Measurements from ENCODE around the gene HDAC8.

DNA sequence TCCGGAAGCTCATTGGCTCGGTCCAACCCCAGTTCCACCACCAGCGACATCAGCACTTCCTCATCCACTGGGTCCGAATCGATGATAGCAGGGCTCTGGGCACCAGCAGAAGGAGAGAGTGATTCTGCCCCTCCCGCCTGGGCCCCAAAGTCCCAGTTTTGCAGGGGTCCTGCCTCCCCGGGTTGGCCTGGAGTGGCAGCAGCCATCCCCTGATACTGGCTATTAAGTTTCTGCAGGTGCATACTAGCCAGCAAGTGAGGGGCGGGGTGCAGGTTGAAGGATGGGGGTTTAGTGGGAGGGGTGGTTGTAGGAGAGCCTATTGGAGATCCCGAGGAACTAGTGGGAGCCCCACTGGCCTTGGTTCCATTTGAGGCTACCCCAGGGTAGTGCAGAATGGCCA, 270.9 kb downstream of the HDAC8 start:
- TF ChIP-seq, protein P1, sequence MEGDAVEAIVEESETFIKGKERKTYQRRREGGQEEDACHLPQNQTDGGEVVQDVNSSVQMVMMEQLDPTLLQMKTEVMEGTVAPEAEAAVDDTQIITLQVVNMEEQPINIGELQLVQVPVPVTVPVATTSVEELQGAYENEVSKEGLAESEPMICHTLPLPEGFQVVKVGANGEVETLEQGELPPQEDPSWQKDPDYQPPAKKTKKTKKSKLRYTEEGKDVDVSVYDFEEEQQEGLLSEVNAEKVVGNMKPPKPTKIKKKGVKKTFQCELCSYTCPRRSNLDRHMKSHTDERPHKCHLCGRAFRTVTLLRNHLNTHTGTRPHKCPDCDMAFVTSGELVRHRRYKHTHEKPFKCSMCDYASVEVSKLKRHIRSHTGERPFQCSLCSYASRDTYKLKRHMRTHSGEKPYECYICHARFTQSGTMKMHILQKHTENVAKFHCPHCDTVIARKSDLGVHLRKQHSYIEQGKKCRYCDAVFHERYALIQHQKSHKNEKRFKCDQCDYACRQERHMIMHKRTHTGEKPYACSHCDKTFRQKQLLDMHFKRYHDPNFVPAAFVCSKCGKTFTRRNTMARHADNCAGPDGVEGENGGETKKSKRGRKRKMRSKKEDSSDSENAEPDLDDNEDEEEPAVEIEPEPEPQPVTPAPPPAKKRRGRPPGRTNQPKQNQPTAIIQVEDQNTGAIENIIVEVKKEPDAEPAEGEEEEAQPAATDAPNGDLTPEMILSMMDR (IDR thresholded peaks at IDR 0.05; ENCODE audit: poor library complexity, severe bottlenecking) = no peak
- TF ChIP-seq, protein P2, sequence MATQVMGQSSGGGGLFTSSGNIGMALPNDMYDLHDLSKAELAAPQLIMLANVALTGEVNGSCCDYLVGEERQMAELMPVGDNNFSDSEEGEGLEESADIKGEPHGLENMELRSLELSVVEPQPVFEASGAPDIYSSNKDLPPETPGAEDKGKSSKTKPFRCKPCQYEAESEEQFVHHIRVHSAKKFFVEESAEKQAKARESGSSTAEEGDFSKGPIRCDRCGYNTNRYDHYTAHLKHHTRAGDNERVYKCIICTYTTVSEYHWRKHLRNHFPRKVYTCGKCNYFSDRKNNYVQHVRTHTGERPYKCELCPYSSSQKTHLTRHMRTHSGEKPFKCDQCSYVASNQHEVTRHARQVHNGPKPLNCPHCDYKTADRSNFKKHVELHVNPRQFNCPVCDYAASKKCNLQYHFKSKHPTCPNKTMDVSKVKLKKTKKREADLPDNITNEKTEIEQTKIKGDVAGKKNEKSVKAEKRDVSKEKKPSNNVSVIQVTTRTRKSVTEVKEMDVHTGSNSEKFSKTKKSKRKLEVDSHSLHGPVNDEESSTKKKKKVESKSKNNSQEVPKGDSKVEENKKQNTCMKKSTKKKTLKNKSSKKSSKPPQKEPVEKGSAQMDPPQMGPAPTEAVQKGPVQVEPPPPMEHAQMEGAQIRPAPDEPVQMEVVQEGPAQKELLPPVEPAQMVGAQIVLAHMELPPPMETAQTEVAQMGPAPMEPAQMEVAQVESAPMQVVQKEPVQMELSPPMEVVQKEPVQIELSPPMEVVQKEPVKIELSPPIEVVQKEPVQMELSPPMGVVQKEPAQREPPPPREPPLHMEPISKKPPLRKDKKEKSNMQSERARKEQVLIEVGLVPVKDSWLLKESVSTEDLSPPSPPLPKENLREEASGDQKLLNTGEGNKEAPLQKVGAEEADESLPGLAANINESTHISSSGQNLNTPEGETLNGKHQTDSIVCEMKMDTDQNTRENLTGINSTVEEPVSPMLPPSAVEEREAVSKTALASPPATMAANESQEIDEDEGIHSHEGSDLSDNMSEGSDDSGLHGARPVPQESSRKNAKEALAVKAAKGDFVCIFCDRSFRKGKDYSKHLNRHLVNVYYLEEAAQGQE (IDR thresholded peaks at IDR 0.05; ENCODE audit: borderline replicate concordance) = no peak
- TF ChIP-seq RAD21 (conservative IDR thresholded peaks at IDR 0.05) = no peak
- TF ChIP-seq EZH2 (IDR thresholded peaks at IDR 0.05; ENCODE audit: borderline replicate concordance, insufficient read depth, low read length, poor library complexity, severe bottlenecking) = no peak
- no peak for TF ChIP-seq POLR2AphosphoS5 (IDR thresholded peaks at IDR 0.05)
- TF ChIP-seq TAF1 (IDR thresholded peaks at IDR 0.05; ENCODE audit: low read depth) = no peak

Measured in neural cell (in vitro differentiated cells).